ENCODE data around the gene FEN1.

- no peak for TF ChIP-seq POLR2A (IDR thresholded peaks at IDR 0.05)
- TF ChIP-seq, protein P1, sequence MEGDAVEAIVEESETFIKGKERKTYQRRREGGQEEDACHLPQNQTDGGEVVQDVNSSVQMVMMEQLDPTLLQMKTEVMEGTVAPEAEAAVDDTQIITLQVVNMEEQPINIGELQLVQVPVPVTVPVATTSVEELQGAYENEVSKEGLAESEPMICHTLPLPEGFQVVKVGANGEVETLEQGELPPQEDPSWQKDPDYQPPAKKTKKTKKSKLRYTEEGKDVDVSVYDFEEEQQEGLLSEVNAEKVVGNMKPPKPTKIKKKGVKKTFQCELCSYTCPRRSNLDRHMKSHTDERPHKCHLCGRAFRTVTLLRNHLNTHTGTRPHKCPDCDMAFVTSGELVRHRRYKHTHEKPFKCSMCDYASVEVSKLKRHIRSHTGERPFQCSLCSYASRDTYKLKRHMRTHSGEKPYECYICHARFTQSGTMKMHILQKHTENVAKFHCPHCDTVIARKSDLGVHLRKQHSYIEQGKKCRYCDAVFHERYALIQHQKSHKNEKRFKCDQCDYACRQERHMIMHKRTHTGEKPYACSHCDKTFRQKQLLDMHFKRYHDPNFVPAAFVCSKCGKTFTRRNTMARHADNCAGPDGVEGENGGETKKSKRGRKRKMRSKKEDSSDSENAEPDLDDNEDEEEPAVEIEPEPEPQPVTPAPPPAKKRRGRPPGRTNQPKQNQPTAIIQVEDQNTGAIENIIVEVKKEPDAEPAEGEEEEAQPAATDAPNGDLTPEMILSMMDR (IDR thresholded peaks at IDR 0.05): no peak
Measured at GRCh38 chr11:61754534-61755482, 37.9 kb upstream of the FEN1 start.
